ENCODE data around the gene ZNF512B.

Gene ZNF512B

GRCh38 chr20:63957690-63958441, 11.9 kb downstream of the ZNF512B start:
- no peak overlapping the region for H3K27ac ChIP-seq
- no peak for DNase-seq

GRCh38 chr20:63957004-63957689, 12.6 kb downstream of the ZNF512B start:
- Histone ChIP-seq H3K27me3 (ENCODE audit: insufficient read depth, low read depth, severe bottlenecking) (no peaks in the 10 kb centered on the region), H3K9me3 (ENCODE audit: severe bottlenecking) (no peaks in the 10 kb centered on the region), H3K4me3 (ENCODE audit: low read depth, low read length) (peak overlapping the region; percentile 49), H3K27ac (peak overlapping the region; percentile 36; the same call in 1 of the 2 replicates), H3K36me3 (peaks cover 2% of the 10 kb centered on the region)
- DNase-seq, result peak; percentile 73
- no peak for TF ChIP-seq CTCF (IDR thresholded peaks at IDR 0.05; ENCODE audit: low read depth, low read length)

More at GRCh38 chr20:63957690-63958441, 11.9 kb downstream of the ZNF512B start:
- H3K4me3 ChIP-seq (ENCODE audit: low read depth, low read length), result no peak overlapping the region
- H3K36me3 ChIP-seq, result peaks cover 4% of the 10 kb centered on the region
- TF ChIP-seq CTCF (IDR thresholded peaks at IDR 0.05; ENCODE audit: low read depth, low read length), result no peak
- no peaks in the 10 kb centered on the region for H3K27me3 ChIP-seq (ENCODE audit: insufficient read depth, low read depth, severe bottlenecking)
- H3K9me3 ChIP-seq (ENCODE audit: severe bottlenecking), result no peaks in the 10 kb centered on the region

- H3K4me3 ChIP-seq (ENCODE audit: low read depth, low read length), result peak overlapping the region; percentile 49
- H3K27me3 ChIP-seq (ENCODE audit: insufficient read depth, low read depth, severe bottlenecking), result no peaks in the 10 kb centered on the region
- peak overlapping the region; percentile 36; the same call in 1 of the 2 replicates for H3K27ac ChIP-seq
- no peak for DNase-seq
- peaks cover 2% of the 10 kb centered on the region for H3K36me3 ChIP-seq
- H3K9me3 ChIP-seq (ENCODE audit: severe bottlenecking), result no peaks in the 10 kb centered on the region
- TF ChIP-seq CTCF (IDR thresholded peaks at IDR 0.05; ENCODE audit: low read depth, low read length), result no peak
Observed at GRCh38 chr20:63956664-63957003, 13.1 kb downstream of the ZNF512B start.

GRCh38 chr20:63955827-63956663, 13.7 kb downstream of the ZNF512B start, which contains the start of gene UCKL1:
Gene UCKL1, minus strand, starts transcription at chr20:63956416. Its CDS starts 44 bp downstream, at chr20:63956372.
- Histone ChIP-seq H3K4me3 (ENCODE audit: low read depth, low read length) (peak within 1 kb of the TSS; percentile 63), H3K27ac (peak within 1 kb of the TSS; percentile 89), H3K36me3 (peaks cover 2% of the 10 kb centered on the region), H3K9me3 (ENCODE audit: severe bottlenecking) (no peaks in the 10 kb centered on the region), H3K27me3 (ENCODE audit: insufficient read depth, low read depth, severe bottlenecking) (no peaks in the 10 kb centered on the region)
- peak; percentile 76 for DNase-seq
- TF ChIP-seq CTCF (IDR thresholded peaks at IDR 0.05; ENCODE audit: low read depth, low read length), result no peak

- Histone ChIP-seq H3K9me3 (ENCODE audit: severe bottlenecking) (no peaks in the 10 kb centered on the region), H3K27ac (peak overlapping the region; percentile 89)
Observed at GRCh38 chr20:63955281-63955826, 14.4 kb downstream of the ZNF512B start.

More at GRCh38 chr20:63955281-63955826, 14.4 kb downstream of the ZNF512B start:
- no peak for DNase-seq
- H3K4me3 ChIP-seq (ENCODE audit: low read depth, low read length), result peak overlapping the region; percentile 63
- H3K36me3 ChIP-seq, result peaks cover 2% of the 10 kb centered on the region; the same call in 1 of the 2 replicates
- peak; percentile 33; the same call in 1 of the 2 replicates for TF ChIP-seq CTCF (IDR thresholded peaks at IDR 0.05; ENCODE audit: low read depth, low read length)
- no peaks in the 10 kb centered on the region for H3K27me3 ChIP-seq (ENCODE audit: insufficient read depth, low read depth, severe bottlenecking)

All from WERI-Rb-1 (cell line).